H1 (cell line): Measurements from ENCODE around the gene SMYD1. TPM values are rescaled to one million over a fixed set of nuclear protein-coding genes. Genes with fewer than 3 reads are reported as not detected.

Source experiments
- CTCF ChIA-PET: fragments of 300-600 bp; sonication (Branson Sonifier 250); formaldehyde crosslinking; loops from one replicate; lab custom pipeline; 2021; ENCODE audit not compliant: partially characterized antibody; lab: Charles Lee
- POLR2A ChIA-PET: fragments of 300-600 bp; sonication (Branson Sonifier 250); formaldehyde crosslinking; loops from one replicate; lab custom pipeline; 2021; ENCODE audit warnings: inconsistent platforms; ENCODE audit not compliant: partially characterized antibody; lab: Charles Lee
- DNase-seq, 2 experiments: peaks; one replicate each; pipeline versions ENCODE4 v3.0.0 to v3.0.0-alpha.2; 2010 to 2022; ENCODE audit warnings: low spot score in 2 of 2, low read depth in 1 of 2, mixed read lengths in 1 of 2
- FAIRE-seq: peaks from 2 replicates; lab custom pipeline; 2011; peaks lifted over from hg19 to GRCh38; lab: Jason Lieb, UNC
- H2AFZ ChIP-seq: 2 replicates; pipeline ENCODE4 v1.8.1; 2012; ENCODE audit warnings: low read length, inconsistent platforms
- H2AK5ac ChIP-seq: 2 replicates; pipeline ENCODE4 v1.6.1; 2013; ENCODE audit warnings: low read depth, low read length
- H2BK120ac ChIP-seq: replicated peaks from 2 replicates; pipeline ENCODE3; 2013; ENCODE audit warnings: low read depth, low read length, inconsistent platforms
- H2BK12ac ChIP-seq: 2 replicates; pipeline ENCODE4 v1.6.1; 2013; ENCODE audit warnings: low read depth, low read length
- H2BK15ac ChIP-seq: 2 replicates; pipeline ENCODE4 v1.6.1; 2013; ENCODE audit warnings: low read length
- H2BK20ac ChIP-seq: 2 replicates; pipeline ENCODE4 v1.6.1; 2013; ENCODE audit warnings: low read length
- H2BK5ac ChIP-seq: 2 replicates; pipeline ENCODE4 v1.6.1; 2013; ENCODE audit warnings: low read depth, low read length
- H3K14ac ChIP-seq: 2 replicates; pipeline ENCODE4 v1.6.1; 2013; ENCODE audit warnings: inconsistent platforms; ENCODE audit not compliant: insufficient read length
- H3K18ac ChIP-seq: 2 replicates; pipeline ENCODE4 v1.6.1; 2013; ENCODE audit warnings: low read length; ENCODE audit errors: extremely low read depth
- H3K23ac ChIP-seq: 2 replicates; pipeline ENCODE4 v1.6.1; 2013; ENCODE audit warnings: inconsistent platforms; ENCODE audit not compliant: insufficient read length
- H3K23me2 ChIP-seq: 2 replicates; pipeline ENCODE4 v1.6.1; 2013; ENCODE audit warnings: low read depth, low read length
- H3K27ac ChIP-seq: 2 replicates; pipeline ENCODE4 v1.6.1; 2011; ENCODE audit warnings: low read depth, low read length, inconsistent platforms
- H3K27me3 ChIP-seq, 4 experiments: replicated peaks in 1 of 4; 1 replicate in 1 of 4; 2 replicates in 3 of 4; pipeline versions ENCODE4 v1.6.1 to v1.8.1; 2011 to 2013; ENCODE audit warnings: low read length in 3 of 4, mild to moderate bottlenecking in 3 of 4, inconsistent platforms in 2 of 4, mixed read lengths in 2 of 4, moderate library complexity in 1 of 4; ENCODE audit not compliant: control insufficient read depth in 3 of 4, insufficient read depth in 3 of 4; ENCODE audit errors: extremely low read depth in 1 of 4
- H3K36me3 ChIP-seq, 4 experiments: 2 replicates each; pipeline versions ENCODE4 v1.6.1 to v1.8.1; 2011 to 2013; ENCODE audit warnings: mild to moderate bottlenecking in 4 of 4, low read length in 3 of 4, moderate library complexity in 2 of 4, control low read depth in 1 of 4, inconsistent platforms in 1 of 4; ENCODE audit not compliant: insufficient read depth in 4 of 4, control insufficient read depth in 2 of 4
- H3K4ac ChIP-seq: replicated peaks from 2 replicates; pipeline ENCODE3; 2013; ENCODE audit warnings: low read length, low read depth, mixed read lengths, inconsistent platforms; ENCODE audit not compliant: insufficient read length
- H3K4me1 ChIP-seq, 4 experiments: replicated peaks in 1 of 4; 1 replicate in 1 of 4; 2 replicates in 3 of 4; pipeline versions ENCODE4 v1.6.1 to v1.8.1; 2011 to 2013; ENCODE audit warnings: low read length in 3 of 4, inconsistent platforms in 2 of 4, mixed read lengths in 1 of 4; ENCODE audit not compliant: insufficient read depth in 4 of 4, control insufficient read depth in 3 of 4
- H3K4me2 ChIP-seq, 2 experiments: 2 replicates each; pipeline versions ENCODE4 v1.6.1 to v1.8.1; 2011 to 2013; ENCODE audit warnings: low read depth in 2 of 2, low read length in 2 of 2, control low read depth in 1 of 2, inconsistent platforms in 1 of 2, mild to moderate bottlenecking in 1 of 2; ENCODE audit not compliant: insufficient read depth in 1 of 2
- H3K4me3 ChIP-seq, 4 experiments: fragments of 200-600, 300-600 bp in 1 of 4; sonication (generic), shearing (Covaris generic), sonication (Bioruptor Twin) in 1 of 4; 2 replicates each; pipeline versions ENCODE4 v1.5.1 to v1.8.1; 2011 to 2016; ENCODE audit warnings: low read length in 4 of 4, low read depth in 3 of 4, control low read depth in 2 of 4, inconsistent platforms in 2 of 4, mild to moderate bottlenecking in 2 of 4, mixed read lengths in 1 of 4, moderate library complexity in 1 of 4; ENCODE audit not compliant: insufficient read depth in 2 of 4; ENCODE audit errors: extremely low read depth in 1 of 4
- H3K56ac ChIP-seq: replicated peaks from 2 replicates; pipeline ENCODE3; 2013; ENCODE audit warnings: low read depth, mild to moderate bottlenecking, mixed read lengths, low read length, inconsistent platforms; ENCODE audit not compliant: insufficient read length
- H3K79me1 ChIP-seq: 2 replicates; pipeline ENCODE4 v1.6.1; 2013; ENCODE audit warnings: low read depth, low read length, control low read depth
- H3K79me2 ChIP-seq, 2 experiments: 2 replicates each; pipeline versions ENCODE4 v1.6.1 to v1.8.1; 2012 to 2013; ENCODE audit warnings: low read length in 2 of 2, mild to moderate bottlenecking in 2 of 2, inconsistent platforms in 1 of 2; ENCODE audit not compliant: insufficient read depth in 2 of 2, control insufficient read depth in 1 of 2
- H3K9ac ChIP-seq, 4 experiments: replicated peaks in 1 of 4; 1 replicate in 1 of 4; 2 replicates in 3 of 4; pipeline versions ENCODE4 v1.6.1 to v1.8.1; 2011 to 2013; ENCODE audit warnings: low read depth in 3 of 4, low read length in 3 of 4, control low read depth in 2 of 4, mild to moderate bottlenecking in 2 of 4, moderate library complexity in 2 of 4, inconsistent platforms in 1 of 4; ENCODE audit errors: extremely low read depth in 1 of 4
- H3K9me3 ChIP-seq, 2 experiments: 2 replicates each; pipeline versions ENCODE4 v1.6.1 to v1.8.1; 2012 to 2013; ENCODE audit warnings: mild to moderate bottlenecking in 2 of 2, moderate library complexity in 2 of 2, control low read depth in 1 of 2, inconsistent platforms in 1 of 2, low read depth in 1 of 2, low read length in 1 of 2, mixed read lengths in 1 of 2; ENCODE audit not compliant: insufficient read depth in 2 of 2
- H4K20me1 ChIP-seq, 2 experiments: replicated peaks in 1 of 2; 2 replicates each; pipeline versions ENCODE3 to v1.8.1; 2011 to 2013; ENCODE audit warnings: inconsistent platforms in 2 of 2, low read length in 2 of 2, mild to moderate bottlenecking in 1 of 2; ENCODE audit not compliant: insufficient read depth in 2 of 2, control insufficient read depth in 1 of 2
- H4K5ac ChIP-seq: 2 replicates; pipeline ENCODE4 v1.6.1; 2013; ENCODE audit warnings: low read length, low read depth, mixed read lengths, inconsistent platforms; ENCODE audit not compliant: insufficient read length
- H4K8ac ChIP-seq: 2 replicates; pipeline ENCODE4 v1.8.0; 2013; ENCODE audit warnings: mild to moderate bottlenecking, moderate library complexity, low read length, inconsistent platforms; ENCODE audit not compliant: insufficient read depth; ENCODE audit errors: extremely low read depth
- H4K91ac ChIP-seq: replicated peaks from 2 replicates; pipeline ENCODE3; 2013; ENCODE audit warnings: low read length, mixed read lengths, inconsistent platforms; ENCODE audit not compliant: insufficient read length
- CHD2 ChIP-seq: IDR thresholded peaks from 2 replicates; pipeline ENCODE4 v1.6.1; 2012; ENCODE audit warnings: low read length, improper control_type of control experiment
- WGBS, 2 experiments: shearing (Covaris generic) in 1 of 2; methylation state at CpG; one replicate each; pipeline versions ENCODE4 v1.1.6 to v1.1.7; 2013 to 2015; ENCODE audit warnings: low lambda C conversion rate in 2 of 2, mixed read lengths in 2 of 2, inconsistent platforms in 1 of 2, low coverage in 1 of 2, missing lambda C conversion rate in 1 of 2; ENCODE audit not compliant: insufficient replicate concordance in 2 of 2, insufficient coverage in 1 of 2, insufficient read length in 1 of 2; ENCODE audit errors: extremely low coverage in 1 of 2, missing lambda C conversion rate in 1 of 2; 5-methylcytosine and 5-hydroxymethylcytosine counted together
- polyA plus RNA-seq, 7 experiments: library from polyadenylated mRNA; depleted of rRNA in 3 of 7; stranded (reverse) in 5 of 7; unstranded in 2 of 7; fragments of >200 nt in 5 of 7; fragments of 200-250 nt in 2 of 7; gene quantifications; 1 replicate in 5 of 7; 2 replicates in 1 of 7; 4 replicates in 1 of 7; pipeline versions ENCODE4 v1.2.1 to v1.2.3, GENCODE V29; 2011 to 2013; ENCODE audit warnings: missing spikeins in 2 of 7, mixed read lengths in 2 of 7
- total RNA-seq: library from RNA; stranded (reverse); fragmentation: NEBNext Ultra II Directional; extraction: Animal tissue kit (Norgen Biotek cat#: 25700); gene quantifications from 2 replicates; pipeline ENCODE4 v1.2.1, GENCODE V29; 2021

The SMYD1 gene
- total and polyA plus RNA-seq, 2 of the 8 experiments (the other 6 are each of a cell fraction or from before 2014, with no cell fraction given), result 0.06 TPM; not detected in 1

DNA sequence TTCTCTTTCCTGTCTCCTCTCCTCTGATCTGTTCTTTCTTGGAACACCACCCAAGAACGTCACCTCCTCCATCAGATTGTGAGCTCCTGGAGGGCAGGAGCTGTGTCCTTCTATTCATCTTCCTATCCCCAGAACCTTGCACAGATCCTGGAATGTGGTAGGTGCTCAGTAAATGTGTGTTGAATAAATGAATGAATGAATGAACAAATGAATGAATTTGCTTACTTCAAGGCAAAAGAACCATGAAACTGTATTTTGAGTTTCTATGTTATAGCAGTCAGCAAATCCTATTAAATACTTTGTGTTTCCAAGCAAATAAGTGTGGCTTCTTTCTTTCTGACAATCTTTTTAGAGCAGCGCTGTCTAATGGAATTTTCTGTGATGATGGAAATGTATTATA lies 45.4 kb downstream of the SMYD1 start:
- no peak overlapping the region for H2BK20ac ChIP-seq
- no peaks in the 10 kb centered on the region for H3K36me3 ChIP-seq
- H3K27me3 ChIP-seq, result no peaks in the 10 kb centered on the region
- H3K9me3 ChIP-seq, result peaks cover 0 to under 1% of the 10 kb centered on the region in 2 experiments; a peak in 1 of 4 replicates
- H2AK5ac ChIP-seq, result no peak overlapping the region
- H3K14ac ChIP-seq, result no peak overlapping the region
- H3K56ac ChIP-seq, result no peak overlapping the region
- no peaks in the 10 kb centered on the region for H3K79me1 ChIP-seq
- DNase-seq (no peak), FAIRE-seq (no peak)
- ChIA-PET CTCF (no interaction called here), POLR2A (interaction anchor here (1.0 kb wide), 1 partner anchor 13 kb away, joined by 3 read pairs; no protein-coding TSS in a partner anchor)
- no peak overlapping the region for H3K23ac ChIP-seq
- no peaks in the 10 kb centered on the region for H3K23me2 ChIP-seq
- H4K91ac ChIP-seq, result no peak overlapping the region
- no peak for TF ChIP-seq CHD2
- no peak overlapping the region for H4K8ac ChIP-seq
- H3K4me1 ChIP-seq, result no peaks in the 10 kb centered on the region; a peak in 1 of 7 replicates
- H3K4me2 ChIP-seq, result no peak overlapping the region
- no peak overlapping the region for H2BK120ac ChIP-seq
- H3K9ac ChIP-seq, result no peak overlapping the region
- H4K5ac ChIP-seq, result no peak overlapping the region
- H3K79me2 ChIP-seq, result no peaks in the 10 kb centered on the region
- H2BK5ac ChIP-seq, result no peak overlapping the region
- H3K27ac ChIP-seq, result no peak overlapping the region
- H2BK12ac ChIP-seq, result no peak overlapping the region
- H3K4ac ChIP-seq, result no peak overlapping the region
- H4K20me1 ChIP-seq, result no peaks in the 10 kb centered on the region
- no peak overlapping the region for H2BK15ac ChIP-seq
- no peak overlapping the region for H2AFZ ChIP-seq
- H3K4me3 ChIP-seq, result no peak overlapping the region
- 89% methylated on average over 2 of the region's 2 CpGs; no CpG with 5 or more reads in 1 of the 2 experiments for WGBS, 2 experiments
- no peak overlapping the region for H3K18ac ChIP-seq
